Measurements from ENCODE around the gene GPC6. TPM values are rescaled to one million over a fixed set of nuclear protein-coding genes. Genes with fewer than 3 reads are reported as not detected.

The GPC6 gene
- total RNA-seq, 1 experiment from 2014 or later = 0.22 TPM

- ATAC-seq (no peak), DNase-seq (ENCODE audit: low read depth, low spot score) (no peak)
- intact Hi-C loops (cut with micrococcal nuclease) = no loop called here
- H3K4me1 ChIP-seq (ENCODE audit: control insufficient read depth in 1 of 2, insufficient read depth in 2 of 2, low read length in 2 of 2) = no peaks in the 10 kb centered on the region
- ChIA-PET RAD21 (ENCODE audit: low non-redundant PET in 1 of 2, low total read pairs in 2 of 2, uncharacterized antibody in 2 of 2, unreplicated experiment in 2 of 2) (no interaction called here), CTCF (no interaction called here), POLR2A (no interaction called here)
- TF ChIP-seq CTCF (IDR thresholded peaks at IDR 0.05 in 2 of 3, conservative IDR thresholded peaks at IDR 0.05 in 1 of 3; ENCODE audit: borderline replicate concordance in 1 of 3, insufficient read depth in 1 of 3, low read depth in 2 of 3, low read length in 2 of 3) (no peak), RAD21 (IDR thresholded peaks at IDR 0.05; ENCODE audit: low read depth) (no peak), ZNF274 (IDR thresholded peaks at IDR 0.05; ENCODE audit: low read depth, low read length) (no peak), POLR2A (IDR thresholded peaks at IDR 0.05; ENCODE audit: borderline replicate concordance, extremely low read depth, insufficient read depth, insufficient read length) (no peak), ELF1 (IDR thresholded peaks at IDR 0.05; ENCODE audit: borderline replicate concordance, low read depth) (no peak), POLR2AphosphoS5 (IDR thresholded peaks at IDR 0.05; ENCODE audit: low read depth, low read length) (no peak), ATF3 (IDR thresholded peaks at IDR 0.05) (no peak), SRF (IDR thresholded peaks at IDR 0.05; ENCODE audit: low read depth) (no peak), CBX3 (IDR thresholded peaks at IDR 0.05; ENCODE audit: low read depth) (no peak), ZBTB33 (IDR thresholded peaks at IDR 0.05; ENCODE audit: extremely low read depth, insufficient replicate concordance, low read length) (no peak), EGR1 (IDR thresholded peaks at IDR 0.05; ENCODE audit: low read depth) (no peak)
- H3K9me3 ChIP-seq (ENCODE audit: control insufficient read depth in 1 of 2, insufficient read depth in 1 of 2, low read depth in 1 of 2, low read length in 2 of 2) = no peaks in the 10 kb centered on the region
- H3K27me3 ChIP-seq (ENCODE audit: insufficient read depth, low read length) = no peaks in the 10 kb centered on the region
- BruUV-seq (replicated peaks) = no TSS peak
- no peak overlapping the region for H3K4me2 ChIP-seq (ENCODE audit: low read length)
- no peak overlapping the region for H2AFZ ChIP-seq (ENCODE audit: low read depth, low read length, poor library complexity, severe bottlenecking)
- H3K9me2 ChIP-seq (ENCODE audit: insufficient read depth) = no peaks in the 10 kb centered on the region
- H3K9ac ChIP-seq (ENCODE audit: low read length) = no peak overlapping the region
- no peak overlapping the region for H3K27ac ChIP-seq (ENCODE audit: low read depth, low read length)
- H4K20me1 ChIP-seq (ENCODE audit: insufficient read depth) = no peaks in the 10 kb centered on the region
- H3K36me3 ChIP-seq (ENCODE audit: control insufficient read depth in 1 of 2, insufficient read depth in 2 of 2, low read length in 2 of 2) = no peaks in the 10 kb centered on the region
- no peak overlapping the region for H3K4me3 ChIP-seq (replicated peaks in 1 of 2; ENCODE audit: low read depth in 1 of 2, low read length in 2 of 2)
- no peaks in the 10 kb centered on the region for H3K79me2 ChIP-seq (ENCODE audit: insufficient read depth, low read length)
These were observed 1078.4 kb downstream of the GPC6 start for GRCh38 chr13:94305033-94305432.
